Measurements from ENCODE around the gene LTBP1. TPM values are rescaled to one million over a fixed set of nuclear protein-coding genes. Genes with fewer than 3 reads are reported as not detected.

Gene LTBP1
- total and polyA plus RNA-seq, 2 experiments from 2014 or later, result 15.7 to 49.8 TPM

GRCh38 chr2:33209976-33210375, 263.2 kb downstream of the LTBP1 start (continued):
- TF ChIP-seq ZNF331 (CRISPR knock-in tag; IDR thresholded peaks at IDR 0.05; ENCODE audit: low read depth) (no peak), JUNB (IDR thresholded peaks at IDR 0.05; ENCODE audit: unreplicated experiment) (no peak), POLR2AphosphoS5 (IDR thresholded peaks at IDR 0.05; ENCODE audit: low read depth) (no peak), ETS1 (IDR thresholded peaks at IDR 0.05) (no peak), ZNF114 (CRISPR knock-in tag; IDR thresholded peaks at IDR 0.05) (no peak), NANOG (IDR thresholded peaks at IDR 0.05; ENCODE audit: borderline replicate concordance) (no peak)

- Histone ChIP-seq H3K4me2 (no peak overlapping the region), H3K4me3 (no peak overlapping the region), H3K9me2 (ENCODE audit: insufficient read depth) (no peaks in the 10 kb centered on the region), H2AFZ (no peak overlapping the region), H3K27me3 (ENCODE audit: insufficient read depth) (no peaks in the 10 kb centered on the region), H3K36me3 (ENCODE audit: insufficient read depth) (no peaks in the 10 kb centered on the region), H3F3A (replicated peaks; ENCODE audit: low read depth) (no peaks in the 10 kb centered on the region), H4K20me1 (replicated peaks; ENCODE audit: insufficient read depth) (no peaks in the 10 kb centered on the region), H3K4me1 (ENCODE audit: insufficient read depth) (0 out of 2 replicates have a peak, but pooled peaks cover 5% of the 10 kb centered on the region), H3K79me2 (replicated peaks; ENCODE audit: insufficient read depth) (no peaks in the 10 kb centered on the region), H3K27ac (ENCODE audit: low read depth) (no peak overlapping the region)
- Mint-ChIP-seq H3K9me3 (no peaks in the 10 kb centered on the region), H3K27me3 (ENCODE audit: insufficient read depth, low read depth, poor library complexity) (no peaks in the 10 kb centered on the region), H3K27ac (no peak overlapping the region), H3K36me3 (ENCODE audit: low read depth) (no peaks in the 10 kb centered on the region), H3K4me3 (no peak overlapping the region), H3K4me1 (peaks cover 10% of the 10 kb centered on the region)
- ATAC-seq (peak; percentile 63; the same call in 2 of the 3 replicates), DNase-seq (ENCODE audit: low spot score) (peak; percentile 10)
- no peak for TF ChIP-seq EZH2phosphoT487 (IDR thresholded peaks at IDR 0.05; ENCODE audit: unreplicated experiment)
- TF ChIP-seq ZNF462 (CRISPR knock-in tag; IDR thresholded peaks at IDR 0.05), result 0 out of 2 replicates have a peak, but pooled peaks have one; percentile 7
Observed at GRCh38 chr2:33210626-33211025, 263.9 kb downstream of the LTBP1 start.

All from GM23338 (cell line).